IMR-90 (cell line): ENCODE measurements around the gene NPAS3.

ENCODE experiments used
- CHD1 ChIP-seq: IDR thresholded peaks from 2 replicates; pipeline ENCODE4 v1.6.1; 2012; ENCODE audit warnings: low read depth, low read length, improper control_type of control experiment
- MXI1 ChIP-seq: IDR thresholded peaks from 2 replicates; pipeline ENCODE4 v1.6.1; 2012; ENCODE audit warnings: low read depth, mild to moderate bottlenecking, low read length, moderate library complexity, borderline replicate concordance
- SMC3 ChIP-seq: fragments of 150-350 bp; IDR thresholded peaks from 2 replicates; pipeline ENCODE4 v1.6.1; 2016; ENCODE audit warnings: low read depth, mild to moderate bottlenecking, antibody characterized with exemption, low read length, moderate library complexity
- TF ChIP-seq, protein P1 (sequence below): conservative IDR thresholded peaks from 2 replicates; pipeline ENCODE4 v1.5.1; 2012; ENCODE audit warnings: mild to moderate bottlenecking, low read depth, low read length, improper control_type of control experiment

DNA sequence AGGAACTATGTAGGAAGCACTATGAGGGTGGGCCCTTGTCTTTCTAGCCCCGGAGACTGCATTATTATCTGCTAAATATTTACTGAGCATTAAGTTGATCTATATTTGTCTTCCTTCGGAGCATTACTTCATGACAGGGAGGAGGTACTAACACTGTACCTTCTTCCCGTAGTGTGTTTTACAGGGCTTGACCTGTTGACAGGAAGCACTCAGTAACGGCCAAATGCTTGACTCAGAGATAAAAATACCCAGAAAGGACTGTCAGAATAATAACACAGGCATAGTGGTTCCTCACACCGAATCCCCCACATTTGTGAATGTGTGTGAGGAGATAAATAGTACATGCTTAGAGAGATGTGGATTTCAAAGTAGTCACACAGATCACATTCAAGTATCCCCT is 545.6 kb downstream of the NPAS3 start:
- TF ChIP-seq SMC3 = no peak
- TF ChIP-seq, protein P1, sequence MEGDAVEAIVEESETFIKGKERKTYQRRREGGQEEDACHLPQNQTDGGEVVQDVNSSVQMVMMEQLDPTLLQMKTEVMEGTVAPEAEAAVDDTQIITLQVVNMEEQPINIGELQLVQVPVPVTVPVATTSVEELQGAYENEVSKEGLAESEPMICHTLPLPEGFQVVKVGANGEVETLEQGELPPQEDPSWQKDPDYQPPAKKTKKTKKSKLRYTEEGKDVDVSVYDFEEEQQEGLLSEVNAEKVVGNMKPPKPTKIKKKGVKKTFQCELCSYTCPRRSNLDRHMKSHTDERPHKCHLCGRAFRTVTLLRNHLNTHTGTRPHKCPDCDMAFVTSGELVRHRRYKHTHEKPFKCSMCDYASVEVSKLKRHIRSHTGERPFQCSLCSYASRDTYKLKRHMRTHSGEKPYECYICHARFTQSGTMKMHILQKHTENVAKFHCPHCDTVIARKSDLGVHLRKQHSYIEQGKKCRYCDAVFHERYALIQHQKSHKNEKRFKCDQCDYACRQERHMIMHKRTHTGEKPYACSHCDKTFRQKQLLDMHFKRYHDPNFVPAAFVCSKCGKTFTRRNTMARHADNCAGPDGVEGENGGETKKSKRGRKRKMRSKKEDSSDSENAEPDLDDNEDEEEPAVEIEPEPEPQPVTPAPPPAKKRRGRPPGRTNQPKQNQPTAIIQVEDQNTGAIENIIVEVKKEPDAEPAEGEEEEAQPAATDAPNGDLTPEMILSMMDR = no peak
- TF ChIP-seq MXI1 = no peak
- TF ChIP-seq CHD1 = no peak
